ENCODE data around the gene KIAA0753. TPM values are rescaled to one million over a fixed set of nuclear protein-coding genes. Genes with fewer than 3 reads are reported as not detected.

KIAA0753 gene
- total and polyA plus RNA-seq, 2 experiments from 2014 or later = 6.9 to 20.5 TPM

GRCh38 chr17:6530324-6530920, 110.1 kb downstream of the KIAA0753 start:
- Histone ChIP-seq H3K9ac (no peak overlapping the region), H4K20me1 (ENCODE audit: insufficient read depth) (no peaks in the 10 kb centered on the region), H3K27ac (no peak overlapping the region), H3K9me2 (ENCODE audit: insufficient read depth) (no peaks in the 10 kb centered on the region), H3K36me3 (ENCODE audit: low read depth) (no peaks in the 10 kb centered on the region), H3F3A (ENCODE audit: insufficient read depth) (no peaks in the 10 kb centered on the region), H3K9me3 (ENCODE audit: low read depth) (no peaks in the 10 kb centered on the region), H2AFZ (no peak overlapping the region), H3K4me2 (ENCODE audit: unreplicated experiment) (no peak overlapping the region), H3K79me2 (ENCODE audit: insufficient read depth) (no peaks in the 10 kb centered on the region), H3K4me3 (no peak overlapping the region), H3K4me1 (ENCODE audit: insufficient read depth) (no peaks in the 10 kb centered on the region), H3K27me3 (replicated peaks; ENCODE audit: insufficient read depth) (no peaks in the 10 kb centered on the region)
- no peak for DNase-seq
- TF ChIP-seq EZH2phosphoT487 (IDR thresholded peaks at IDR 0.05; ENCODE audit: insufficient read depth, low read depth) = no peak
- no peak for TF ChIP-seq EZH2 (IDR thresholded peaks at IDR 0.05; ENCODE audit: insufficient read depth, poor library complexity, severe bottlenecking)
- 71 to 77% methylated on average over 5 of the region's 5 CpGs for WGBS, 2 experiments (ENCODE audit: low coverage in 1 of 2, low lambda C conversion rate in 2 of 2, missing lambda C conversion rate in 2 of 2)
- in situ Hi-C loops (cut with MboI) = no loop called here

DNA sequence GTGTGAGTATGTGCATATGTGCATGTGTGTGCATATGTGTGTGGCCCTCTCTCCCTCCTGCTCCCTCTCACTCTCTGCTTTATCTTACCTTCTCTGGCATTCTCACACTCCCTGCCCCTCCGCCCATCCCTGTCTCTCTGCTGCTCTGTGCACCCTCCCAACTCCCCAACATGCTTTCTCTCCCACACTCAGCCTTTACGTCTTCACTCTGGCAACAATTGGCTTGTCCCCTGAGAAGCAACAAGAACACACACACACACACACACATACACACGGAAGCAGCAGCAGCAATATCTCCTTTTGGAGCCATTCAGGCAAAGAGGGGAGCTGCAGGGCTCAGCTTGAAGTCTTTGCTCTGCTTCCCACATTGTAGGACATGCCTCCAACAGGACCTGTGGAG, 112.0 kb downstream of the KIAA0753 start:
- no peaks in the 10 kb centered on the region for H3K79me2 ChIP-seq (ENCODE audit: insufficient read depth)
- H3K4me1 ChIP-seq (ENCODE audit: insufficient read depth) = peaks cover 8% of the 10 kb centered on the region
- H3K27me3 ChIP-seq (replicated peaks; ENCODE audit: insufficient read depth) = no peaks in the 10 kb centered on the region
- H3K9me2 ChIP-seq (ENCODE audit: insufficient read depth) = no peaks in the 10 kb centered on the region
- H3K9ac ChIP-seq = no peak overlapping the region
- no peak overlapping the region for H3K4me3 ChIP-seq
- no peaks in the 10 kb centered on the region for H3K36me3 ChIP-seq (ENCODE audit: low read depth)
- 45 to 51% methylated on average over 3 of the region's 3 CpGs for WGBS, 2 experiments (ENCODE audit: low coverage in 1 of 2, low lambda C conversion rate in 2 of 2, missing lambda C conversion rate in 2 of 2)
- no peak for DNase-seq
- TF ChIP-seq EZH2 (IDR thresholded peaks at IDR 0.05; ENCODE audit: insufficient read depth, poor library complexity, severe bottlenecking) (no peak), EZH2phosphoT487 (IDR thresholded peaks at IDR 0.05; ENCODE audit: insufficient read depth, low read depth) (no peak)
- no peak overlapping the region for H3K4me2 ChIP-seq (ENCODE audit: unreplicated experiment)
- no peaks in the 10 kb centered on the region for H3K9me3 ChIP-seq (ENCODE audit: low read depth)
- H4K20me1 ChIP-seq (ENCODE audit: insufficient read depth) = no peaks in the 10 kb centered on the region
- no peak overlapping the region for H2AFZ ChIP-seq
- no peak overlapping the region for H3K27ac ChIP-seq
- in situ Hi-C loops (cut with MboI) = no loop called here
- H3F3A ChIP-seq (ENCODE audit: insufficient read depth) = no peaks in the 10 kb centered on the region

Small RNA genes lying within 50 kb of the gene (microRNA-seq; reads per million reads assigned to microRNA genes)
- gene MIR4520-1 (ENCODE audit: borderline number of aligned reads) (not detected), gene MIR4520-2 (ENCODE audit: borderline number of aligned reads) (not detected)

Small RNA genes lying within 50 kb of the gene (small RNA-seq; reads per million reads assigned to genes)
- gene MIR4520-1 (ENCODE audit: low read depth, low replicate concordance) = not detected
- gene RNA5SP435 (ENCODE audit: low read depth, low replicate concordance) = not detected

Other genes with a start within 250 kb of the KIAA0753 start
- not detected in 2 replicates for gene AIPL1, start 205.6 kb downstream of the KIAA0753 start, total RNA-seq (2014; rRNA removed; shearing (Covaris generic))
- not detected in 2 replicates for gene AIPL1, start 205.6 kb downstream of the KIAA0753 start, polyA plus RNA-seq (2016; fragmentation: Nextera tagmentation; extraction: Ambion mirVana)
- gene PIMREG, start 196.3 kb downstream of the KIAA0753 start, total RNA-seq (2014; rRNA removed; shearing (Covaris generic)) = 20.7 and 28.7 TPM in 2 replicates
- 22.6 and 24.4 TPM in 2 replicates for gene PIMREG, start 196.3 kb downstream of the KIAA0753 start, polyA plus RNA-seq (2016; fragmentation: Nextera tagmentation; extraction: Ambion mirVana)
- 12.8 and 13.7 TPM in 2 replicates for gene PITPNM3, start 84.2 kb downstream of the KIAA0753 start, total RNA-seq (2014; rRNA removed; shearing (Covaris generic))
- 6.5 and 6.9 TPM in 2 replicates for gene PITPNM3, start 84.2 kb downstream of the KIAA0753 start, polyA plus RNA-seq (2016; fragmentation: Nextera tagmentation; extraction: Ambion mirVana)
- 112 and 152 TPM in 2 replicates for gene TXNDC17, start 349 bp upstream of the KIAA0753 start, total RNA-seq (2014; rRNA removed; shearing (Covaris generic))
- 630 and 673 TPM in 2 replicates for gene TXNDC17, start 349 bp upstream of the KIAA0753 start, polyA plus RNA-seq (2016; fragmentation: Nextera tagmentation; extraction: Ambion mirVana)
- gene MED31, start 10.9 kb upstream of the KIAA0753 start, total RNA-seq (2014; rRNA removed; shearing (Covaris generic)) = 4.8 and 8.9 TPM in 2 replicates
- gene MED31, start 10.9 kb upstream of the KIAA0753 start, polyA plus RNA-seq (2016; fragmentation: Nextera tagmentation; extraction: Ambion mirVana) = 64.9 and 70.0 TPM in 2 replicates
- 0.63 and 0.86 TPM in 2 replicates for gene C17orf100, start 11.1 kb upstream of the KIAA0753 start, total RNA-seq (2014; rRNA removed; shearing (Covaris generic))
- gene C17orf100, start 11.1 kb upstream of the KIAA0753 start, polyA plus RNA-seq (2016; fragmentation: Nextera tagmentation; extraction: Ambion mirVana) = 5.2 and 5.5 TPM in 2 replicates
- gene SLC13A5, start 72.7 kb upstream of the KIAA0753 start, total RNA-seq (2014; rRNA removed; shearing (Covaris generic)) = 0.76 TPM in 1 of 2 replicates, not detected in the other
- not detected in 2 replicates for gene SLC13A5, start 72.7 kb upstream of the KIAA0753 start, polyA plus RNA-seq (2016; fragmentation: Nextera tagmentation; extraction: Ambion mirVana)
- gene XAF1, start 115.3 kb upstream of the KIAA0753 start, total RNA-seq (2014; rRNA removed; shearing (Covaris generic)) = 21.5 and 24.4 TPM in 2 replicates
- 19.2 and 22.0 TPM in 2 replicates for gene XAF1, start 115.3 kb upstream of the KIAA0753 start, polyA plus RNA-seq (2016; fragmentation: Nextera tagmentation; extraction: Ambion mirVana)
- 1.1 TPM in 1 of 2 replicates, not detected in the other for gene FBXO39, start 135.5 kb upstream of the KIAA0753 start, total RNA-seq (2014; rRNA removed; shearing (Covaris generic))
- gene FBXO39, start 135.5 kb upstream of the KIAA0753 start, polyA plus RNA-seq (2016; fragmentation: Nextera tagmentation; extraction: Ambion mirVana) = not detected in 2 replicates
- not detected in 2 replicates for gene TEKT1, start 191.0 kb upstream of the KIAA0753 start, total RNA-seq (2014; rRNA removed; shearing (Covaris generic))
- not detected in 2 replicates for gene TEKT1, start 191.0 kb upstream of the KIAA0753 start, polyA plus RNA-seq (2016; fragmentation: Nextera tagmentation; extraction: Ambion mirVana)